Progenitor cell of endocrine pancreas (in vitro differentiated cells): Measurements from ENCODE around the gene DNM3. TPM values are rescaled to one million over a fixed set of nuclear protein-coding genes. Genes with fewer than 3 reads are reported as not detected.

Experiments
- DNase-seq: peaks from one replicate; pipeline ENCODE4 v3.0.0; 2021; ENCODE audit warnings: low spot score; ENCODE audit not compliant: unreplicated experiment
- H3K27ac Mint-ChIP-seq: 2 replicates; pipeline ENCODE4 v1.8.0; 2021; ENCODE audit warnings: mild to moderate bottlenecking, moderate library complexity, mixed read lengths
- H3K27me3 Mint-ChIP-seq: 2 replicates; pipeline ENCODE4 v1.8.0; 2021; ENCODE audit warnings: mixed read lengths
- H3K36me3 Mint-ChIP-seq: 2 replicates; pipeline ENCODE4 v1.8.0; 2022; ENCODE audit warnings: mixed read lengths; ENCODE audit not compliant: insufficient read depth
- H3K4me1 Mint-ChIP-seq: 2 replicates; pipeline ENCODE4 v1.8.0; 2021; ENCODE audit warnings: low read depth, mixed read lengths
- H3K4me3 Mint-ChIP-seq: 2 replicates; pipeline ENCODE4 v1.8.0; 2021; ENCODE audit warnings: low read depth, mild to moderate bottlenecking, moderate library complexity, mixed read lengths
- H3K9me3 Mint-ChIP-seq: 2 replicates; pipeline ENCODE4 v1.8.0; 2021; ENCODE audit warnings: low read depth, mixed read lengths
- CTCF ChIP-seq: fragments of 200-600 bp; sonication (generic); IDR thresholded peaks from one replicate; pipeline ENCODE4 v1.5.0; 2021; ENCODE audit warnings: antibody characterized with exemption, mild to moderate bottlenecking; ENCODE audit not compliant: unreplicated experiment
- microRNA-seq: library from miRNA; unstranded; fragments of <30 nt; microRNA quantifications from one replicate; pipeline ENCODE4 v1.1.0, GENCODE V29; 2020; ENCODE audit warnings: borderline number of aligned reads; ENCODE audit not compliant: unreplicated experiment
- total RNA-seq: library from RNA; stranded (reverse); gene quantifications from 2 replicates; pipeline ENCODE4 v1.2.1, GENCODE V29; 2021

DNM3 gene
- total RNA-seq, 1 donor from 2014 or later: 0.48 TPM

DNA sequence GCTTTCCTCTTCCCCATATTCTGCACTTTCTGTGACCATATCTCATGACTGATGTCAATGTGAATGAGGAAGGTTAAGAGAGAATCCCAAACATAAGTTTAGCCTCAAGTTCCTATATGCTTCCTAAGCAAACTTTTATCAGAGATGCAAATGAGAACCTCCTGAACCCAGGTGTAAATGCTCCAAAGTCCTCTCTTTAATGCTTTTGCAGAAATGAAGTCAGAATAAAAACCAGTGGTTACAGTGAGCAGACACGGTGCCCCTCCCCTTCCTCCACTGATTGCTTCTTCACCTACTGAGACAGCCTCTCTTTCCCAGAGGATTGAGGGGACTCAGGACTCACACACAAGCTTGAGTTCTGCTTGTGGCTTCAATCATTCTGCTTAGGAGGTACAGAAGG is 614.2 kb downstream of the DNM3 start:
- no peak for TF ChIP-seq CTCF
- Mint-ChIP-seq H3K27ac (no peak overlapping the region), H3K27me3 (peaks cover 25% of the 10 kb centered on the region), H3K4me3 (no peak overlapping the region), H3K36me3 (no peaks in the 10 kb centered on the region), H3K4me1 (peaks cover 22% of the 10 kb centered on the region), H3K9me3 (no peaks in the 10 kb centered on the region)
- no peak for DNase-seq

DNA sequence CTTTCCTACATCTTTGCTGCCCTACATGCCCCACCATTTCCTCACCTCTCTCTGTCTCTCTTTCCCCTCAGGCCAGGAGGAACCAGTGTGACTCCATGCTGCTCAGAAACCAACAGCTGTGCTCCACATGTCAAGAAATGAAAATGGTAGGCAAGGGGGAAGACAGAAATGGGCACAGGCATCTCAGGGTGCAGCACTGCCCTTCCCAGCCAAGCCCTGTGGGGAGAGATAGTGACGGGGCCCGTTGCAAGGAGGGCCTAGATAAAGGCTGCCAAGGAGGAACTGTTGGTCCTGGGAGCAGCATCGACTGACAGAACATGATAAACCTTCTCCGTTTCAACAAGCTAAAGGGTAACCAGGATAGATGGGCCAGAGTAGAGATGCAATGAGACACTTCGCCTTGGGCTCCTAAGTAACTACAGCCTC is 615.1 kb downstream of the DNM3 start:
- no peaks in the 10 kb centered on the region for H3K36me3 Mint-ChIP-seq
- no peak for TF ChIP-seq CTCF
- no peaks in the 10 kb centered on the region for H3K9me3 Mint-ChIP-seq
- H3K4me3 Mint-ChIP-seq: no peak overlapping the region
- no peak overlapping the region for H3K27ac Mint-ChIP-seq
- peaks cover 21% of the 10 kb centered on the region for H3K4me1 Mint-ChIP-seq
- no peak for DNase-seq
- H3K27me3 Mint-ChIP-seq: peaks cover 25% of the 10 kb centered on the region

- no peaks in the 10 kb centered on the region for H3K36me3 Mint-ChIP-seq
- TF ChIP-seq CTCF: no peak
- no peak for DNase-seq
- no peak overlapping the region for H3K4me3 Mint-ChIP-seq
- no peak overlapping the region for H3K27ac Mint-ChIP-seq
- peaks cover 15% of the 10 kb centered on the region for H3K4me1 Mint-ChIP-seq
- peaks cover 25% of the 10 kb centered on the region for H3K27me3 Mint-ChIP-seq
- no peaks in the 10 kb centered on the region for H3K9me3 Mint-ChIP-seq
Observed at GRCh38 chr1:172457479-172458130, 616.3 kb downstream of the DNM3 start.

GRCh38 chr1:172460177-172460576 is 618.9 kb downstream of the DNM3 start:
- Mint-ChIP-seq H3K36me3 (no peaks in the 10 kb centered on the region), H3K27me3 (peaks cover 12% of the 10 kb centered on the region), H3K9me3 (no peaks in the 10 kb centered on the region), H3K4me3 (no peak overlapping the region), H3K4me1 (peaks cover 10% of the 10 kb centered on the region), H3K27ac (no peak overlapping the region)
- TF ChIP-seq CTCF: no peak
- no peak for DNase-seq

DNA sequence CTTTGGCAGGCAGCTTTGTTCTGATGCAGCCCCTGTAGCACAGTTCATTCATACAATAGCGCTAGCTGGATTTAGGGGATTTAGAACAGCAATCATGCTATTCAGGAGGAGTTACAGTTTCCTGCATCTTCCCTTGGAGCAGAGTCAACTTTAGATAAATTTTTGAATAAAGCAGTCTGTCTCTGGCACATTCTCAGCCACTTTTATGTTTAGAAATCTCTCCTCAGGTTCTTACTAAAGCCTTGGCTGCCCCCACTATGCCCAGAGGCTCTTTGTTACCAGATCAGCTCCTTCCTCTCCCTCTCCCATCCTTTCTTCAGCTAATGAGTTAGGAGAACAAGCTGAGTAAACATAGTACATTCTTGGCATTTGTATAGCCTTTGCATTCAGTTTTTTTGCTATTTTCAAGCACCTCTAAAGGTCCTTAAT is 619.6 kb downstream of the DNM3 start:
- Mint-ChIP-seq H3K4me1 (peaks cover 10% of the 10 kb centered on the region), H3K27ac (no peak overlapping the region), H3K4me3 (no peak overlapping the region), H3K27me3 (peaks cover 9% of the 10 kb centered on the region), H3K36me3 (no peaks in the 10 kb centered on the region), H3K9me3 (no peaks in the 10 kb centered on the region)
- DNase-seq: no peak
- TF ChIP-seq CTCF: no peak

Small RNA genes lying within 50 kb of the gene (microRNA-seq; reads per million reads assigned to microRNA genes)
- not detected for gene MIR199A2
- not detected for gene MIR3120

Other genes starting within 250 kb of the DNM3 start
- gene MYOCOS, start 219.3 kb upstream of the DNM3 start, total RNA-seq: not detected in 2 replicates
- not detected in 2 replicates for gene MYOC, start 188.8 kb upstream of the DNM3 start, total RNA-seq
- gene VAMP4, start 99.4 kb upstream of the DNM3 start, total RNA-seq: 8.9 and 10.1 TPM in 2 replicates
- gene METTL13, start 59.8 kb upstream of the DNM3 start, total RNA-seq: 30.8 and 32.7 TPM in 2 replicates